ENCODE results near the gene CLCN7.

CLCN7 gene

DNA sequence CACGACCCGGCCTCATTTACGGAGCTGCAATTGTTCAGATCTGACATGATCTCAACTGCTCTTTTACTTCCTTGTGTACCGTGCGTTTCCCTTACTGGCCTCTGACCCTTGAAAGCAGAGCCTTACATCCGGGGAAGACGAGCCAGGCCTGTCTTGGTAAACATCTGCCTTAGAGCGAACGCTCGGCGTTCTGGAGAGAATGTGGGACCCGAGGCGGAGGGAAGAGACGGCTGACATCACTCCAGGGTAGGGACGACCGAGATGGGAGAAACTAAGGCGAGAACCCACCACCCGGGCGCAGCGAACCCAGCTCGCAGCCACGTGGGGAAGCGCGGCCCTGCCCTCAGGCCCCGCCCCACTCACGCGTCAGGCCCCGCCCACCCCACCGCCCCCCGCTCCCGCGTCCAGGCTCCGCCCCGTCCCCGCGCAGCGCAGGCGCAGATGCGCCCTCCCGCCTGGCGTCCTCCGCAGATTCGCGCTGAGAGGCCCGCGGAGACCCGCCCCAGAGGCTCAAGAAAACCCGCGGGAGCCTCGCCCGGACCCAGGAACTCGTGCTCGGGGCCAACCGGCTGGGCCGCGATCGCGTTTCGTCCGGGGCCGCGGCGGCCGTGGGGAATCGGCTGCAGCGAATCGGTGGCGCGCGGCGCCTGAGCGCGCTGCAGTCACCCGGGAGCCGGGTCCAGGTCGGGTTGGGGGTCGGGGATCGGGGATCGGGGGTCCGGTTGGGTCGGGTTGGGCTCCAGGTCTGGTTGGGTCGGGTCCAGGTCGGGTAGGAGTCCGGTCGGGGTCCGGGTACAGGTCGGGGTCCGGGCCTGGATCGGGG, 18.3 kb upstream of the CLCN7 start, which contains the start of gene TELO2:
Gene TELO2, plus strand, starts transcription at position 438 of the 823 bp plus-strand sequence. CDS start 922 bp downstream, outside the sequence.
- TF ChIP-seq POLR2A (IDR thresholded peaks at IDR 0.05; ENCODE audit: low read depth, low read length) (no peak; the same call in 1 of the 2 replicates), TAF1 (IDR thresholded peaks at IDR 0.05; ENCODE audit: borderline replicate concordance, low read depth, low read length) (peak; percentile 74), POLR2AphosphoS5 (IDR thresholded peaks at IDR 0.05; ENCODE audit: low read depth, low read length) (no peak)
- FAIRE-seq (peak; percentile 99), DNase-seq (ENCODE audit: insufficient read length) (peak; percentile 96)

DNA sequence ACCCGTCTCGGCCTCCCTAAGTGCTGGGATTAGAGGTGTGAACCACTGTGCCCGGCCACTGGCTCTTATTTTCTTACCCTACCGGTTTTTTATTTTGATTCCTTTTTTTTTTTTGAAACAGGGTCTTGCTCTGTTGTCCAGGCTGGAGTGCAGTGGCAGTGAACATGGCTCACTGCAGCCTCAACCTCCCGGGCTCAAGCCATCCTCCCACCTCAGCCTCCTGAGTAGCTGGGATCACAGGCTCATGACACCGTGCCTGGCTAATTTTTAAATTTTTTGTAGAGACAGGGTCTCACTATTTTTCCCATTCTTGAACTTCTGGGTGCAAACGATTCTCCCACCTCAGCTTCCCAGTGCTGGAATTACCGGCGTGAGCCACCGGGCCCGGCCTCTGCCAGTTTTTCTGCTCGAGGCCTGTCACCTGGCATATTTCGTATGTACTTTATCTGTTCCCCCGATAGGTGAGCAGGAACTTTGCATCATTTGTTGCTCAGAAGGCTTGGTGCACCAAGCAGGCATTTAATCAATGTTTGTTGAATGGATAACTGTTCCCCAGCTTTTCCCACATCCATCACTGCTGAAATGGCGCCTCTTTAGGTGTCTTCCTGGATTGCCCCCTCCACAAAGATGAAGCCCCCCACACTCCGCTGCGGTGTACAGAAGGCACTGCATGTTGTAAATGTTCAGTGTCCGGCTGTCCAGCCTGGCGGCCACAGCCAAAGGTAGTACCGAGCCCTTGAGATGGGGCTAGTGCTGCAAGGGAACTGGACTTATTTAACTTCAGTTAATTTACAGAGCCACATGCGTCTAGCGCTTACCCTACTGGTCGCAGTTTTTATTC, 17.5 kb upstream of the CLCN7 start:
- TF ChIP-seq POLR2A (IDR thresholded peaks at IDR 0.05; ENCODE audit: low read depth, low read length) (no peak), POLR2AphosphoS5 (IDR thresholded peaks at IDR 0.05; ENCODE audit: low read depth, low read length) (no peak), TAF1 (IDR thresholded peaks at IDR 0.05; ENCODE audit: borderline replicate concordance, low read depth, low read length) (no peak)
- FAIRE-seq: no peak
- no peak for DNase-seq (ENCODE audit: insufficient read length)

DNA sequence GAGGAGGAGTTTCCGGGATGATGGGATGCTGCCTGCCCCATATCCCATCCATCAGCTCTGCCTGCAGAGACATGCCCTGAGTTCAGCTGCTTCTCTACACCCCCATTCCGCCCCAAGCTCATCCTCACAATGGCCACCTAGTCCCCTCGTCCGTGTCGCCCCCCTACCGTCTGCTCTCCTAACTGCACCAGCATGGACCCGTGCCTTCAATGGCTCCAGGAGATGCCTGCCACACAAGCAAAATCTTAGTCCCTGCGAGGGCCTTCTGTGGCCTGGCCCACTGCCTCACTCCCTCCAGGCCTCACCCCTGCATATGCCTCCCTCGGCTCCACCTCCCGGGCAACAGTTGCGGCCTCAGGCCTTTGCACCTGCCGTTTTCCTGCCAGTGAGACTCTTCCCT, 16.5 kb upstream of the CLCN7 start:
- no peak for TF ChIP-seq POLR2A (IDR thresholded peaks at IDR 0.05; ENCODE audit: low read depth, low read length)
- TF ChIP-seq TAF1 (IDR thresholded peaks at IDR 0.05; ENCODE audit: borderline replicate concordance, low read depth, low read length): no peak
- no peak for TF ChIP-seq POLR2AphosphoS5 (IDR thresholded peaks at IDR 0.05; ENCODE audit: low read depth, low read length)
- DNase-seq (ENCODE audit: insufficient read length): no peak
- no peak for FAIRE-seq

DNA sequence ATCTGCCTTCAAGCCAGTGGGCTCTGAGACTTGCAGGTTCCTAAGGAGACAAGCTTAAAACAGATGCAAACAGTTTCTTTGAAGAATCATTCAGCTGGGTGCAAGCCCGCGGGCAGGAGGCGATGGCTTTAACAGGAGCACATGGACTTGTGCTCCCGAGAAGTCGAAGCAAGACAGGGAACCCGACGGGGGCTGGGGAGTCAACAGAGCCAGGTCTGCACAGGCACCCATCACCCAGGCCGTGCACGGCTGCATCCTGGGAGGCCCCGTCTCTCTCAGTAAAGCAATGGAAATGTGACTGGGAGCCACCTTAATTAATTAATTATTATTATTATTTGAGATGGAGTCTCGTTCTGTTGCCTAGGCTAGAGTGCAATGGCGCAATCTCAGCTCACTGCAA, 14.2 kb upstream of the CLCN7 start:
- DNase-seq (ENCODE audit: insufficient read length): no peak
- TF ChIP-seq TAF1 (IDR thresholded peaks at IDR 0.05; ENCODE audit: borderline replicate concordance, low read depth, low read length) (no peak), POLR2A (IDR thresholded peaks at IDR 0.05; ENCODE audit: low read depth, low read length) (no peak), POLR2AphosphoS5 (IDR thresholded peaks at IDR 0.05; ENCODE audit: low read depth, low read length) (no peak)
- no peak for FAIRE-seq

DNA sequence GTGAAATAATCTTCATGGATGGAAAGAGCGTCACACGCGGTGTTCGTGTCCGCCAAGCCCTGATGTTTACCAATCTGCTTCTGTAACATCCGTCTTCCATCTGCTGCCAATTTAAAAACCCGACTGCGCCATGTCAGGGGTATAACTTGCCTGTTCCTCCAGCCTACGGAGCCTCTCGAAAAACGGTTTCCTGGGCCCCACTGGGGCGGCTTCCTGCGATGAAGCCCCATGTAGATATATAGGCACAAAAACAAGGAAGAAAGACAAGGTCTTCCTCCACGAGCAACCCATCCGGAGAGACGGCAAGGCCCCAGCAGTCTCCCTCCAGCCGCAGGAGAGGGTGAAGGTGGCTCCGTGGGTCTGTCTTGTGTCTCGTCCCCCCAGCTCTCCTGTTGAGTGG, 13.8 kb upstream of the CLCN7 start, which contains the start of gene PTX4:
Gene PTX4, minus strand, starts transcription at position 326 of the 400 bp plus-strand sequence. Its CDS starts 35 bp downstream, at position 291.
- FAIRE-seq: no peak
- TF ChIP-seq POLR2AphosphoS5 (IDR thresholded peaks at IDR 0.05; ENCODE audit: low read depth, low read length) (no peak), POLR2A (IDR thresholded peaks at IDR 0.05; ENCODE audit: low read depth, low read length) (no peak), TAF1 (IDR thresholded peaks at IDR 0.05; ENCODE audit: borderline replicate concordance, low read depth, low read length) (no peak)
- DNase-seq (ENCODE audit: insufficient read length): no peak

DNA sequence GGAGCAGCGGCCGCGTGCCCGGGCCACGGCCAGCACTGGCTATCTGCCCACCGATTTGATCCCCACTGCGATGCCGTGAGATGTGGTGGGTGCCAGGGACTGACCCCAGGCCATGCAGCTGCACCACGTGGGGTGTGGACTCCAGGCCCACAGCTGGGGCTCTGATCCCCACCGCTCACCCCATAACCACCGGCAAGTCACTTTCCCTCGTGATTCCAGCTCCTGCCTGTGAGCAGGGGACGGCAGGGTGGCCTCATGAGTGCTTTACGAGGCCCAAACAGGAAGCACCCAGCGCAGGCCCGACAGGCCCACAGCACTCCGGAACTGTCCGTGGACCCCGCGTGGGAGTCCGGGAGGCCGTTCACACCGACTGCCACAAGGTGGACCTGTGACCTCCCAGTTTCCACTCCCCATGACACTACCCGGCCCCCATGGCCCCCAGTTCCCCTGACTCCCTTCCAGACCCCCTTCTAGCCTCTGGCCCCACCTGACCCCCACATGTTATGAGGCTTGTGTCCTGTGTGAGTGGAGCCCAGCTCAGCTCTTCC, 13.3 kb upstream of the CLCN7 start:
- no peak for FAIRE-seq
- DNase-seq (ENCODE audit: insufficient read length): no peak
- TF ChIP-seq POLR2A (IDR thresholded peaks at IDR 0.05; ENCODE audit: low read depth, low read length) (no peak), TAF1 (IDR thresholded peaks at IDR 0.05; ENCODE audit: borderline replicate concordance, low read depth, low read length) (no peak), POLR2AphosphoS5 (IDR thresholded peaks at IDR 0.05; ENCODE audit: low read depth, low read length) (no peak)

DNA sequence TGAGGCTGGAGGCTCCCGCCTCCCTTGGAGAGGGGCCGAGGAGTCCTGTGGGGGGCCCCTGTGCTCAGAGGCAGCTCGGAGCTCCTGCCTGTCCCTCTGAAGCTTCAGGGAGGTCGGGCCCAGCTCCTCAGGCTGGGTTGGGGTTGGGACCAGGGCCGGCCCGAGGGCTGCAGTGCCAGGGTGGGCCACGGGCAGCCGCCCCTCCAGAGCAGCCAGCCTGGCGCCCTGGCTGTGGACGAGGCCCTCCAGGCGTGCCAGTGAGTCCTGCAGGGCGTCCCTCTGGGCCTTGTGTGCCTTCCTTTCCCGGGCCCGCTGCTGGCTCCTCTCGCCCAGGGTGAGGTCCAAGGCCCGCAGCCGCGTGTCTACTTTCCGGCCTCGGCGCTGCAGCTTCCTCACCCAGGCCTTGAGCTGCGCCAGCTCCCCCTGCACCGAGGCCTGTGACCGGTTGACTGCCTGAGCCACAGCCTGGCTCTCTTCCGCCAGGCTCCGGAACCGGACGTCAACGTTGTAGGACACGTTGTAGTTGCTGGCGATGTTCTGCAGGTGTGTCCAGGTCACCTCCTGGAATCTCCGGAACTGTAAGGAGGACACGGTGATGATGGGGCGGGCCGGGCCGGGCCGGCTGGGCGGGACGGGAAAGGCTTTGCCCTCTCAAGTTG, 12.7 kb upstream of the CLCN7 start:
- DNase-seq (ENCODE audit: insufficient read length): no peak
- no peak for TF ChIP-seq POLR2AphosphoS5 (IDR thresholded peaks at IDR 0.05; ENCODE audit: low read depth, low read length)
- TF ChIP-seq TAF1 (IDR thresholded peaks at IDR 0.05; ENCODE audit: borderline replicate concordance, low read depth, low read length): no peak
- no peak for TF ChIP-seq POLR2A (IDR thresholded peaks at IDR 0.05; ENCODE audit: low read depth, low read length)
- FAIRE-seq: no peak

DNA sequence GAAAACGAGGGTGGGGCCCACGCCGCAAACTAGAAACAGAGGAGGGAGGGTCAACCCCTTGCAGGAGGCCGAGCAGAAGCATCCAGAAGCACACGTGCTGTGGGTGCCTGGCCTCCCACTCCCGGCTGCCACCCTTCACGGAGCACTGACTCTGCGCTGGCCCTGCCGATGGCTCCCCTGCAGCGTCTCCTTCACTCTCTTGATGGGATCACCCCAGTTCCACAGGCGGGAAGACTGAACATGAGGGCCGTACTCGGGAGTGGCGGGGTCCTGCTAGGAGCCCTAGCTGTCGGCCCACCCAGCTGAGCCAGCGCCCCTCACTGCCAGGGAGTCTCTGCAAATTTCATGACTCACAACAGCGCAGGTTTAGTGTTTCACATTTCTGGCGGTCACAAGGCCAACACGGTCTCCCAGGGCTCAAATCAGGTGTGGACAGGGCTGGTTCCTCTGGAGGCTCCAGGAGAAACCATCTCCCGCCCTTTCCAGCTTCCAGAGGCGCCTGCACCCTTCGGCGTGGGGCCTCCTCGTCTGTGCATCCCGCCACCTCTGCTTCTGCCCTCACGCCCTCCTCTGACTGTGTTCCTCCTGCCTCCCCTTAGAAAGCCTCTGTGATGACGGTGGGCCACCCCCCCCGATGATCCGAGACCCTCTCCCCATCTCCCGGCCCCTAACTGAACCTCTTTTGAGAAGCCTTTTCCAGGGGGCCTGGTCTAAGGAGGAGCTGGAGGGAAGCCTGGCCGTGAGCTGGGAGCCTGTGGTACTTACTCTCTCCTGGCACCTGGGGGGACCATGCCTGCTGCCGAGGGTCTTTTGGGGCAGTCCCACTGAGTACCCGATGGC, 11.9 kb upstream of the CLCN7 start:
- TF ChIP-seq POLR2AphosphoS5 (IDR thresholded peaks at IDR 0.05; ENCODE audit: low read depth, low read length) (no peak), POLR2A (IDR thresholded peaks at IDR 0.05; ENCODE audit: low read depth, low read length) (no peak), TAF1 (IDR thresholded peaks at IDR 0.05; ENCODE audit: borderline replicate concordance, low read depth, low read length) (no peak)
- no peak for DNase-seq (ENCODE audit: insufficient read length)
- FAIRE-seq: no peak

DNA sequence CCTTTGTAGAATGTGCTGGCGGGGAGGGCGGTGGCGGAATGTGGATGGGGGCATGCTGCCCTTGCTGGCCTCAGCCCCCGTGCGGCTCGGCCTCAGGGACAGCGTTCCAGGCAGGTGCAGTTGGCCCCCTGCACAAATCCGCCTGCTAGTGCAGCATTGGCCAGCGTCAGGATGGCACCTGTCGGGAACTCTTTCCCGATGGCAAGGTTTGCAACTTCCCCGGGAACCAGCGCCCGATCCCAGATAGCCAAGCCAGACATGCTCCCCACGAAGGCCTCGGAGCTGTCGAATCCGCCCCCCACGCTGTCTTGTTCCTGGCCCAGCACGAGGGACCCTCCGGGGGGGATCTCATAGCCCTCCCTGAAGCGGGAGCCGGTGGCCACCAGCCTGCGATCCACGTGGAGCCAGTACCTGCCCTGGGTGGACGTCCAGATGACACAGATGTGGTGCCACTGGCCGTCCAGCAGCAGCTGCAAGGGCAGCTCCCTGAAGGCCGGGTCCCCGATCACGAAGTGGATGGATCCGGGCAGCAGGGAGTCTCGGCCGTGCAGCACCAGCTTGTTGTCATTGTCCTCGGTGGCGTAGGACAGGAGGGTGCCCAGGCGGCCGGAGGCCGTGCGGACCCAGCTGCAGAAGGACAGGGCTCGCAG, 11.1 kb upstream of the CLCN7 start:
- TF ChIP-seq POLR2A (IDR thresholded peaks at IDR 0.05; ENCODE audit: low read depth, low read length) (no peak), TAF1 (IDR thresholded peaks at IDR 0.05; ENCODE audit: borderline replicate concordance, low read depth, low read length) (no peak), POLR2AphosphoS5 (IDR thresholded peaks at IDR 0.05; ENCODE audit: low read depth, low read length) (no peak)
- no peak for DNase-seq (ENCODE audit: insufficient read length)
- no peak for FAIRE-seq
